AML-193 (cell line): ENCODE data around the gene ARID1B.

Experiments used
- DNase-seq, 2 experiments: peaks; one replicate each; lab custom pipeline; 2025; lab: John Stamatoyannopoulos, UW

The ARID1B gene

GRCh38 chr6:157246771-157247484 is 469.8 kb downstream of the ARID1B start:
- DNase-seq = no peak

GRCh38 chr6:157248264-157248663 is 471.1 kb downstream of the ARID1B start:
- DNase-seq = no peak

GRCh38 chr6:157249826-157250225 is 472.6 kb downstream of the ARID1B start:
- DNase-seq = no peak

- no peak for DNase-seq
These were observed 474.5 kb downstream of the ARID1B start for GRCh38 chr6:157251586-157252247.

GRCh38 chr6:157253017-157253416 is 475.8 kb downstream of the ARID1B start:
- DNase-seq = no peak

- DNase-seq = no peak
These were observed 476.5 kb downstream of the ARID1B start for GRCh38 chr6:157253699-157254098.

GRCh38 chr6:157254538-157254937 is 477.4 kb downstream of the ARID1B start:
- DNase-seq = no peak

GRCh38 chr6:157255079-157255478 is 477.9 kb downstream of the ARID1B start:
- DNase-seq = no peak

- no peak for DNase-seq
These were observed 481.7 kb downstream of the ARID1B start for GRCh38 chr6:157258878-157259277.

- no peak for DNase-seq
These were observed 482.3 kb downstream of the ARID1B start for GRCh38 chr6:157259443-157259842.
